Chondrocyte (in vitro differentiated cells): Measurements from ENCODE around the gene NCKAP1. TPM values are rescaled to one million over a fixed set of nuclear protein-coding genes. Genes with fewer than 3 reads are reported as not detected.

Source experiments
- DNase-seq: peaks from one replicate; pipeline ENCODE4 v3.0.0; 2021; ENCODE audit warnings: mixed read lengths, low spot score
- H3K27ac Mint-ChIP-seq: one replicate; pipeline ENCODE4 v1.8.0; 2021; ENCODE audit warnings: mild to moderate bottlenecking, moderate library complexity, mixed read lengths; ENCODE audit not compliant: unreplicated experiment
- H3K27me3 Mint-ChIP-seq: 2 replicates; pipeline ENCODE4 v1.8.0; 2021; ENCODE audit warnings: low read depth, mixed read lengths
- H3K36me3 Mint-ChIP-seq: 2 replicates; pipeline ENCODE4 v1.8.0; 2021; ENCODE audit warnings: low read depth, mixed read lengths
- H3K4me1 Mint-ChIP-seq: 2 replicates; pipeline ENCODE4 v1.8.0; 2021; ENCODE audit warnings: low read depth, mild to moderate bottlenecking, mixed read lengths
- H3K4me3 Mint-ChIP-seq: one replicate; pipeline ENCODE4 v1.8.0; 2021; ENCODE audit warnings: mild to moderate bottlenecking, moderate library complexity, mixed read lengths; ENCODE audit not compliant: unreplicated experiment
- H3K9me3 Mint-ChIP-seq: 2 replicates; pipeline ENCODE4 v1.8.0; 2021; ENCODE audit warnings: low read depth, mixed read lengths
- CTCF ChIP-seq: fragments of 200-600 bp; sonication (generic); IDR thresholded peaks from 2 replicates; pipeline ENCODE4 v1.5.0; 2021; ENCODE audit warnings: antibody characterized with exemption, mild to moderate bottlenecking, moderate library complexity
- total RNA-seq: library from RNA; stranded (reverse); gene quantifications from 3 replicates; pipeline ENCODE4 v1.2.1, GENCODE V29; 2021

Gene NCKAP1
- total RNA-seq, 1 donor from 2014 or later: 189 TPM

GRCh38 chr2:182906454-182906853, 131.8 kb downstream of the NCKAP1 start:
- Mint-ChIP-seq H3K4me3 (no peak overlapping the region), H3K4me1 (peaks cover 13% of the 10 kb centered on the region), H3K27ac (no peak overlapping the region), H3K9me3 (peaks cover 3% of the 10 kb centered on the region), H3K27me3 (no peaks in the 10 kb centered on the region), H3K36me3 (peaks cover 19% of the 10 kb centered on the region)
- DNase-seq: no peak
- no peak for TF ChIP-seq CTCF

- DNase-seq: no peak
- no peak for TF ChIP-seq CTCF
- H3K27me3 Mint-ChIP-seq: no peaks in the 10 kb centered on the region
- H3K9me3 Mint-ChIP-seq: peaks cover 3% of the 10 kb centered on the region
- no peak overlapping the region for H3K27ac Mint-ChIP-seq
- H3K4me1 Mint-ChIP-seq: peaks cover 13% of the 10 kb centered on the region
- H3K36me3 Mint-ChIP-seq: peaks cover 14% of the 10 kb centered on the region
- no peak overlapping the region for H3K4me3 Mint-ChIP-seq
Observed at GRCh38 chr2:182904844-182905243, 133.4 kb downstream of the NCKAP1 start.

- peaks cover 13% of the 10 kb centered on the region for H3K4me1 Mint-ChIP-seq
Observed at GRCh38 chr2:182903566-182903965, 134.7 kb downstream of the NCKAP1 start.

GRCh38 chr2:182901748-182902147, 136.5 kb downstream of the NCKAP1 start:
- TF ChIP-seq CTCF: no peak
- Mint-ChIP-seq H3K27me3 (no peaks in the 10 kb centered on the region), H3K4me1 (peaks cover 2% of the 10 kb centered on the region), H3K36me3 (peaks cover 3% of the 10 kb centered on the region), H3K27ac (no peak overlapping the region), H3K9me3 (no peaks in the 10 kb centered on the region), H3K4me3 (no peak overlapping the region)
- DNase-seq: no peak

More at GRCh38 chr2:182903566-182903965, 134.7 kb downstream of the NCKAP1 start:
- Mint-ChIP-seq H3K27me3 (no peaks in the 10 kb centered on the region), H3K36me3 (peaks cover 6% of the 10 kb centered on the region), H3K4me3 (no peak overlapping the region), H3K27ac (no peak overlapping the region), H3K9me3 (peaks cover 3% of the 10 kb centered on the region)
- no peak for DNase-seq
- TF ChIP-seq CTCF: no peak

- H3K27me3 Mint-ChIP-seq: no peaks in the 10 kb centered on the region
- H3K9me3 Mint-ChIP-seq: no peaks in the 10 kb centered on the region
- no peak overlapping the region for H3K4me3 Mint-ChIP-seq
- peaks cover 23% of the 10 kb centered on the region for H3K4me1 Mint-ChIP-seq
- no peaks in the 10 kb centered on the region for H3K36me3 Mint-ChIP-seq
- no peak for TF ChIP-seq CTCF
- no peak overlapping the region for H3K27ac Mint-ChIP-seq
- DNase-seq: no peak
Observed at GRCh38 chr2:182898718-182899117, 139.5 kb downstream of the NCKAP1 start.
